GM10847 (cell line): ENCODE measurements around the gene TBCK.

ENCODE experiments used
- POLR2A ChIP-seq: IDR thresholded peaks from 2 replicates; pipeline ENCODE4 v1.6.1; 2011; ENCODE audit not compliant: insufficient read length; ENCODE audit errors: extremely low read depth

The TBCK gene

DNA sequence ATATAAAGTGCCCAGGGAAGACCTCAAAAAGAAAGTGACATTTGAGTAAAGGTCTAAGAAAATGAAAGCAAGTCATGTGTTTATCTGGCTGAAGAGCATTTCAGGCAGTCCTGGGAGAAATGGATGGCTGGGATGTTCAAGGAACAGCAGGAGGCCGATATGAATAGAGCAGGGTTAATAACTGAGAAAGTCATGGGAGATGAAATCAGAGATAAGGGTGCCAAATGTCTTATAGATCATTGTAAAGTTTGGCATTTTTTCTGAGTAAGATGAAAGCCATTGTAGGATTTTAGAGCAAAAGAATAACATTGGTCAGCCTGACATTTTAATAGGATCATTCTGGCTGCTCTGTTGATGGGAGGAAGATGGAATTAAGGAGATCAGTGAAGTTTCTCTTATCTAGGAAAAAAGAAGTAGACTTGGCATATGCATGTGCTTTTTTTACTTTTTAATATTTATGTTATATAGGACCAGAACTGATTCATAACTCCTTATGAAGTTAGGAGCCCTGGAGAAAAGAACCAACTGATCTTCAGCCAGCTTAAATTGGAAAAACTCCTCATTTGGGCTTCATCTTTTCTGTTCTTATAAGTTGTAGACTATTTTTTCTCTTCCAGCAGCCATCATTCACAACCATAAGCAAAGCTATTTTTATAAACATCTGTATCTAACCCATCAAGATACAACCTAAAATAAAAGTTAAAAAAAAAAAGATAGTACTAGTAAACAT is 18.9 kb upstream of the TBCK start:
- TF ChIP-seq POLR2A = no peak

DNA sequence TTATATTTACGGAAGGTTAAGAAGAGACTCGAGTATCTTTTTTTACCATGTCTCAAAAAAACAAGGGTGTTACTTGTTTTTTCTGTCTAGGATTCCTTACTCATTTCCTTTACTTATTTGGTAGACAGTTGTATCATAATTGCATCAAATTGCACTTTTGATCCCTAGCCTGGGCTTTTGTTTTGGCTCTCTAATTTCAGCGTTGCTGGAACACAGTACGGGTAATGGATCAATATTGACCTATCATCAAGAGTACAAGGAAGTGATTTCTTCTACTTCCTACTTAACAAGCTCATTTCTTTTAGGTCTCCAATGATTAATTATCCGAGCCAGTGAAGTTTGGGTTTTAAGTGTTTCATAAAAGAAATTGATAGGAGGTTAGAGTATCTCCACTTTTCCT is 17.2 kb upstream of the TBCK start:
- TF ChIP-seq POLR2A = no peak

DNA sequence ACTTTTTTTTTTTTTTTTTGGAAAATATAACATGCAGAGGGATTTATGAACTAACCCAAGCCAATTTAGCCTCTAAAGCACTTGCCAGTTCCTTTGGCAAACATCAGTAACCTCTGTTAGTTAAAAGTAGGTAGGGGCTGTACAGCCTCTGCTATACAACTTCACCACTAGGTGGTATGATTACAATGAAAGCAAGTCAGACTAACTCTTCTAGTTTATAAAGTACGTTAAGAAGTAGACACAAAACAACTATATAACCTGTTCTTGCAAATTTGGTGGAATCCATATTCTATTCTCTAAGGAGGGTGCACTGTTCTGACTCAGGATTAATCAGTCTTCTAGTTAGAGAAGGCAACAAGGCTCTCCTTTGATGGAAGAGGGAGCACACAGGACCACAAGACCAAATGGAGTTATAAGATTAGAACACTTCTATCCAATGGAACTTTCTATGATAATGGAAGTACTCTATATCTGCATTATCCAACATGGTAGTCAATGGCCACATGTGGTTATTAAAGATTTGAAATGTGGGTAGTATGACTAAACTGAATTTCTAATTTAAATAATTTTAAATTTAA is 13.1 kb upstream of the TBCK start:
- no peak for TF ChIP-seq POLR2A

DNA sequence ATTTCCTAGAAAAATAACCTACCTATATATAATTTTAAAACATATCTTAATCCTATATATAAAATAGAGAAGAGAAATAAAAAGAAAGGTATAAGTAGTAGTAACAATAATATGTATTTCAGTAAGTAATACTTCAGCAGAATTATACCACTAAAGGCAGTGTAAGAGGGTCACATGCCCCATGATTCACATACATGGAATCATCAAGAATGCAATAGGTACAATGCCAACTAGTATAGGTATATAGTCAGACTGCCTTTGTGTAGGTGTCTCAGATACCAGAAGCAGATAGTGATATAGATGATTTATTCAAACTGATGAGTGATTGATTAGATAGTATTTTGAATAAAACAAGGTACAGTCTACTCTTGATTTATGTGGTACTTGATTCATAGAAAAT is 9.8 kb upstream of the TBCK start:
- no peak for TF ChIP-seq POLR2A

DNA sequence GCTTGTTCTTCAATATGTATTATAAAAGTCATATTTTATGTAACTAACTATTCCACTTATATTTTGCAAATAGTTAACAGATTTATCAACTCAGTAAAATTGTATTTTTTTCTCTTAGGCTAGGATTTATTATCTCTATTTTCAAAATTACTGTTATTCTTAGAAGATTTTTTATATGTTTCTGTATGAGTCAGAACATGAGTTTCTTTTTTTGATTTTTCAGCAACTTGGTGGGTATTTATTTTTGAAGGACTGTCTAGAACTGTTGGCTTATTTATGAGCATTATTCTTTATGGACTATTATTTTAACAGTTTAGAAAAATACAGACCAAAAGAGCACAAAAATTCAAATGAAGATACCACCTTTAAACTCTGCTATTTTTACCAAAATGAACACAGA is 7.1 kb upstream of the TBCK start:
- no peak for TF ChIP-seq POLR2A

DNA sequence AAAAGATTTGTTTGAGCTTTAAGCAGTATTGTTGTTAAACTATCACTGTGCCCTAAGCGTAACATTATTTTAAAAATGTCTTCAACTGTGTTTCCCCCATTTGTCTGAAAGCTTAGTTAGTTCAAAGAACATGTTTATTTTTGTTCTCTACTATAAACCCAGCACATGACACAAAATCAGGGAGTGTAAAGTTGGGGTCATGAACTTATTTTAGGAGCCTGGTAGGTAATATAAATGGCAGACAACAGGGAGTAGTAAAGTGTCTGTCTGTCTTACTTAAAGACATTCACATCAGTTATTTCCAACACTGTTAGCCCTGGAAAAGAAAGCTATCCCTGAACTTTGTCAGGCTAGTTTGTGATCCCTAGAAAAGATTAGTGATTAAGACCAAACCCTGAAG is 4.2 kb upstream of the TBCK start:
- no peak for TF ChIP-seq POLR2A

DNA sequence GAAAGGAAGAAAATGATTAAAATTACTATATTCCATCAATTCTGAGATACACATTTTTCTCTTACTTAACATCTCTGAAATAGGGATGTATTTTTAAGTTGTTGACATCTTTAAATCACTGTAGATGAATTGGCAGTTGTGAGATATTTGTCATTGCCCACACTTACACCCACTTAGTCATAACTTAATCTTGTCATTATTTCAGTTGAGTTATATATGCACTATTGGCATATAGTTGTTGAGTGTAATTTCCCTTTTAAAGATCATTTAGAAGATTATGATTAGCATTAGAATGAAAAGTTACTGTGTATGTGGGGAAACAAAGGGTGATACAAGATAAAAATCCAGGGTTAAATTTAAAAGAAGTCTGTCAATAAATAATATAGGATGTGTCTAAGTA is 2.5 kb upstream of the TBCK start:
- no peak for TF ChIP-seq POLR2A

DNA sequence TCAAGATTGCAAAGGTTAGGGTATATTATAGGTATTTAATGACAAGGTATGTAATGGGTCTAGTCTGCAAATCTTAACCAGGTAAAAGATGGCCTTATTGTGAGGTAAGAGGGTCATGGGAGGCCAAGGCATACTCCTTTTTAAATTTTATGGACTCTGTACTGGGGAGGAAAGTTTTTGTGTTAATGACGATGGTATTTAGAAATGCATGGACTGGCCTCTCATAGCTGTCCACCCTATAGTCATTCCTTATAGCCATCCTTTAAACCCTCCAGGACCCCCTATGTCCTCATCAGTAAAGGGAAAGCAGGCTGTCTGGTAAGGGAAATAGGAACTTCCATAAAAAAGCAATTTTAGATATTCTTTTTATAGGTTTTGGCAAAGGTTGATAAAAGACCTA is 1.8 kb upstream of the TBCK start:
- no peak for TF ChIP-seq POLR2A

DNA sequence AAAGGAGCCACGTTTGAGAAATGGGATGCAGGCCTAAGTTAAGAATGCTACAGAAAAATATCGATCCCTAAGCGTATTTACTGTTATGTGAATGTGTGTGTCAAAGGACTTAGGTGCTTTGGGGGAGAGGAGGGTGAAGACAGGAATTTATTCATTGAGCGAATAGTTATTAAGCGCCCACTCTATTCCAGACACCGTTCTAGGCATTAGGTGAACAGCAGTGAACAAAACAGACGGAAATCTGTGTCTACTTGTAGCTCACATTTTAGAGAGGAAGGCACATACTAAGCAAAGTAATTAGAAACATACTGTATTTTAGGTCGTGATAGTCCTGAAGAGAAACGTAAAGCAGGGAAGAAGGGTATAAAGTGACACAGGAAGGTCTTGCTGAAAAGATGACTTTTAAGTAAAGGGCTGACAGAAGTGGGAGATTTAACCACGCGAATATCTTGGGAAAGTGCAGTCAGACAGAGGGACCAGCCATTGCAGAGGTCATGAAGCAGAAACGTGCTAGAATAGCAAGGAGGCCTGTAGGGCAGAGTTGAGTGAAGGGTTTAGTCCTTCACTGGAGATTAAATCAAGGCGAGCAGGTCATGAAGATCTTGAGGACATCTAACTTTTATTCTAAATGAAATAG is 882 bp upstream of the TBCK start:
- TF ChIP-seq POLR2A = no peak

DNA sequence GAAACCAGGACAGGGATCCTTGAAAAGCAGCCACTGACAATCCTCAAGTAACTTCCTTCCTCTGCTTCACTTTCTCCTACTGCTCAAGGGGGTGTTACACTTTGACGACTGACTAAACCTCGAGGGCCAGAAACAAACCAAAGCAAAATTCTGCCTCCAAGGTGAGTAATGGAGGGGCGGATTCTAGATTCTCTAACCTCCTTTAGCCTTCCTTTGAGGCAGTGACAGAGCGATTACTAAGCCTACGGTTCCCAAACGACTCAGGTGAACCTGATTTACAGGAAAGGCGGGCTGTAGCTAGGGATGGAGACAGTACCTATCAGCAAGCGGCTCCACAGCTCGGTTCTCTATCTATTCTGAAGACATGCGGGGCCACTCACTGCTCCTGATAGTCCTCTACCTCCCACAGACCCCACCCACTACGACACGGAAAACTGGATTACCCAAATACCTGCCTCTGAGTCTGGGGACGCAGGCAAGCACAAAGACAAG is 487 bp downstream of the TBCK start:
- no peak for TF ChIP-seq POLR2A

DNA sequence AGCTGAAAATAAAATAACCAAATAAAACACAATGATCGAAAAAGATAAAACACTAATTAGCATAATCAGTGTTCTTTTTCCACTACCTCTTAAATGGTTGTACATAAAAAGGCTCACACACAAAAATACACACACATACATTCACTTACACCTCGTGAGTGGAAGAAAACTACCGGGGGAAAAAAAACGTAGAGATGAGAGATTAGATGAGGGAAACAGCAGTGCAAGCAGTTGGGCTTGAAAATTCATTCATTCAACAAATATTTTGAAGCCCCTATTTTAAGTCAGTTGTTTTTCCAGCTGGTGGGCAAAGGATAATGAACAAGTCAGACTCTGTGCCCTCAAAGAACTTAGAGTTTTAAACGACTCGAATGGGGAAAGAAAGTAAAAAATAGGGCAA is 1.0 kb downstream of the TBCK start:
- TF ChIP-seq POLR2A = no peak

DNA sequence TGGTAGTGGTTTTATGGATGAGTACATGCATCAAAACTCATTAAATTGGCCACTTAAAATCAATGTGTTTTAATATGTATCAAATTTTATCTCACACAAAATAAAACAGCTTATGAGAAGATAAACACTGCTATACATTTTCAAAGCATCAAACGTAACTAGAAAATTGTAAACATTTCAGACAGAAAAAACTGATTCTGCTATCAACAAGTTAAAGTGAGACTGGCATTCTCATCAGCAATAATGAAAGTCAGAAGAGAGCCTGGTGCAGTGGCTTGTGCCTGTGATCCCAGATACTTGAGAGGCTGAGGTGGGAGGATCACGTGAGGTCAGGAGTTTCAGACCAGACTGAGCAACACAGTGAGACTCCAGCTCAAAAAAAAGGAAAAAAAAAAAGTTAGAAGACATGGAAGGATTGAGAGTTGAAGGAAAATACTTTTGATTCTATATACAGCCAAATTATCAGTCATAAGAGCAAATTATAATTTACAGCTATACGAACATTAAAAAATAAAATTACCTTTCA is 2.9 kb downstream of the TBCK start:
- no peak for TF ChIP-seq POLR2A

DNA sequence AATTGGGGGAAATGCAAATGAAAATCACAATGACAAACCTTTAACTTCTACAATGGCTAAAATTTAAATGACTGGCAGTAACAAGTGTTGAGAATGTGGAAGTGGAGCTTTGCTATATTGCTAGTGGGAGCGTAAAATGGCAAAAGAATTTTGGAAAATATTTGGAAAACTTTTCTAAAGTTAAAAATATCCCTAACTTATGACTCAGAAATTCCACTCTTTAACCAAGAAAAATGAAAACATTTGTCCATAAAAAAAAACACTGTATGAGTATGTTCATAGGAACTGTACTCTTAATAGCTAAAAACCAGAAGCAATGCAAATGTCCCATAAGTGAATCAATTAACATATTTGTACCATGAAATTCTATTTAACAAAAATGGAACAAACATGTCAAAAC is 3.6 kb downstream of the TBCK start:
- no peak for TF ChIP-seq POLR2A

DNA sequence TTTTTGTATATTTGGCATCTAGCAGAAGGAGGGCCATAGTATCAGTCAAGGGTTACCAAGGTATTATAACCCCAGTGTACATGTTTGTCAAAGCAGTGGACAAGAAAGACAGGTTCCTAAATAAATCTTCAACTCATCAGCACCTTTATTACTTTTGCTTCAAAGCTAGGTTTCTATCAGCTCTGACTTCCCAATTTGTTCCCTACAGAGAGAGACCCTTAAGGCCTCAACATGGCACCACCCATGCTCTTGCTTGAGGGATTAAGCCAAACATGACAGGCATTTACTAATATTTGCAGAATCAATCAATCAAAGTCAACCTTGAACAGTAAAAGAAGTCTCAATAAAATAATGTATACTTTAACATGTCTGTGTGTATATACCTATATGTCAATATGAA is 9.4 kb downstream of the TBCK start:
- no peak for TF ChIP-seq POLR2A

DNA sequence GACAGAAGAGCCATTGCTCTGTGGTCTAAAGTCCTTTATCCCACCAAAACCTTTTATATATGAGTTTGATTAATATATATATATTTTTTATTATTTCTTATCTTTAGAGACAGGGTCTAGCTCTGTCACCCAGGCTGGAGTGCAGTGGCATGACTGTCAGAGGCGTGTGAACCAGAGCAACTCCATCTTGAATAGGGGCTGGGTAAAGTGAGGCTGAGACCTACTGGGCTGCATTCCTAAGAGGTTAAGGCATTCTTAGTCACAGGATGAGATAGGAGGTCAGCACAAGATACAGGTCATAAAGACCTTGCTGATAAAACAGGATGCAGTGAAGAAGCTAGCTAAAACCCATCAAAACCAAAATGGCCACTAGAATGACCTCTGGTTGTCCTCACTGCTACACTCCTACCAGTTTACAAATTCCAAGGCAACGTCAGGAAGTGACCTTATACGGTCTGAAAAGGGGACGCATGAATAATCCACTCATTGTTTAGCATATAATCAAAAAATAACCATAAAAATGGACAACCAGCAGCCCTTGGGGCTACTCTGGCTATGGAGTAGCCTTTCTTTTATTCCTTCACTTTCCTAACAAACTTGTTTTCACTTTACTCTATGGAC is 10.5 kb downstream of the TBCK start:
- TF ChIP-seq POLR2A = no peak

DNA sequence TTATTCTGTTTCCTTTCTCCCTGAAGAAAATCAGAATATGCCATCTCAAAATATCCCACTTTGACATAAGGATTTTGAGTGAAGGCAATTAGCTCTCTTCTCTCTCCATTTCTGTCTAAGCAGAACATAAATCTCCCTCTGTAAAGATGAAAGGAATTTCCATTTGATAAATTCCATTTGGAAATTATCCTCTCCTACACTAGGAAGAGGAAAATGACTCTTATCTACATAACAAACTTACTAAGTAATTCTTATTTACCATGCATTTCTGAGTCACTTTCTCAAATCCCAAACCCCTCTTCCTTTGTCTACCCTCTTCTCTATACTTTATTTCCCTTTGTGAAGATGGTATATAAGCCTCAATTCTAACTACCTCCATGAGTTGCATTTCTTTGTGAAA is 11.4 kb downstream of the TBCK start:
- TF ChIP-seq POLR2A = no peak
